Stimulated activated CD8-positive, alpha-beta memory T cell treated with anti-CD3 and anti-CD28 coated beads, Interleukin-7, amount 100 ng/mL, for 48 hours (primary cell): ENCODE results near the gene MIPEP.

Experiments
- DNase-seq, 2 donors: peaks; one replicate each; pipeline ENCODE4 v3.0.0-alpha.2; 2020; ENCODE audit warnings: low read depth in 1 of 2; ENCODE audit errors: extremely low read depth in 1 of 2

MIPEP gene

DNA sequence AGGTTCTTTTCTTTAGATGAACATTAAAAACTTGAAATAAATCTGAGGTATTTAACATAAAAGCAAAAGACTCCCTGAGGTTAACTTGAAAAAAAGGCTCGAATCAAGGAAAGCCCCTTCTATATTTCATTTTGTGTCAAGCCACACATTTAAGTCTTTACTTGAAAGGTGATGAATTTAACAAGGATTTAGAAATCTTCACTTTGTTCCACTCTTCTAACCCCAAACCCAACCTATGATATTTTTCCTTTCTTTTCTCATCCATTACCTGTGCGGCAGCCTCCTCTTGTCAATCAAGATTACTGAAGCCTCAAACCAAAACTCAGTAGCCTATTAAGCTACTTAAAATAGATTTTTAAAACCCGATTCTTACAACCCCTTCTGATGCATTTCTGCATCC, 33.8 kb downstream of the MIPEP start:
- DNase-seq, result no peak

DNA sequence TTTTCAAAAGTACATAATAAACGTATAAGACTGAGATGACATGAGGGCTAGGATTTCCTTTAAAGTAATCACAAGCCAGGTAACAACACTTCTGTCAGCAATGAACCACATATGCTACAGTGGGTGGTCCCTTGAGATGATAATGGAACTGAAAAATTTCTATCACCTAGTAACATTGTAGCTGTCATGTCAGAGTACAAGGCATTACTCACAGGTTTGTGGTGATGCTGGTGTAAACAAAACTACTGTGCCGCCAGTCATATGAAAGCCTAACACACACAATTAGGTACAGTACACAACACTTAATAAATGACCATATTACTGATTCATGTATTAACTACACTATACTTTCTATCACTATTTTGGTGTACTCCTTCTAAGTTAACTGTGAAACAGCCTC, 36.8 kb downstream of the MIPEP start:
- DNase-seq, result no peak

DNA sequence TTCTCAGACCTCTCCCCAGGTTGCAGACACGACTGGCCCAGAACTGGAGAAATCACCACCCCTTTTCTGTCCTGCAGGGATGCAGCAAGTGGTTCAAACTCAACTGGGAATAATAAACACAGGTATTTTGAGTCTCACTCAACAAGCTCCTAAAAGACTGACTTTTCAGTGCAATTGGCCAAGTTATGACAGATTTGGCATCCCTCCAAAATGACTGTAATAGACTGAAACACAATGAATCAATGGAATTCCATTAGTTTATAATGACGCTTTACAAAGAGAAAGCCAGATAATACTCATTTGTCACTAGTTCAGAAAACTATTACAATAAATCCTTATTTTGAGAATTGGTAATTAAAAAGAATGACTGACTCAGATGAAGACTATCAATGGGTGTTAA, 38.1 kb downstream of the MIPEP start:
- DNase-seq, result no peak

DNA sequence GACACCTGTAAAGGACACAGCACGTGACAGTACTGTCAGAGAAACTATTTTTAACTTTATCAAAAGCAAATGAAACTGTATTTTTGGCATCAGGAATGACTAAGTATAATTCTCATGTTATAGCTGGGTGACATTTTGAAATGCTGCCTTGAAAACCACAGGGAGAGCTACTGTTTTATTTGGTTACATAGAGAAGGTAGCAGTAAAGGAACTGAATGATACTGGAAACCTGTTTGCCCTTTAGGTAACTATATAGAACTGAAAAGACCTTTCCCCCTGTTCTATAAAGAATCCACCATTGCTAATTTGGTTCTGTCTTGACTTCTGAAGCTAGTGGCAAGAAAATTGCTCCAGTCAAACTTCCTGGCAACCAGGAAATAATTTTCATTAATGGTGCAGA, 39.1 kb downstream of the MIPEP start:
- no peak for DNase-seq

DNA sequence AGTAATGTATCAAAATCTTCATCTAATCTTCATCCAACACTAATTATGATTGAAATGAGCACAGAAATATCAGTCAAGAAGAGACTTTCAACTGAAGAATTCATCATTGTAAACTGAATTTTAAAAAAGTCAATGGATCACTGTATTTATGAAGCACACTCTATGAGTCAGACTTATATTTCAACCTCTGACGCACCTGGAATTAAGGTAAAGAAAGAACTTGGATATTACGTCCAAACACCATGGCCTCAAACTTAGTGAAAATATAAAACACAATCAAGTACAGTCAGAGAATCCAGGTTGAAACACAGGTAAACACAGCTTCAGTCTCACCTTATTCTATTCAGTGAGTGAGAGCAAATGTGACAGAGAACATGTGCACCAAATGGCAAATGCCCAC, 39.5 kb downstream of the MIPEP start:
- no peak for DNase-seq

DNA sequence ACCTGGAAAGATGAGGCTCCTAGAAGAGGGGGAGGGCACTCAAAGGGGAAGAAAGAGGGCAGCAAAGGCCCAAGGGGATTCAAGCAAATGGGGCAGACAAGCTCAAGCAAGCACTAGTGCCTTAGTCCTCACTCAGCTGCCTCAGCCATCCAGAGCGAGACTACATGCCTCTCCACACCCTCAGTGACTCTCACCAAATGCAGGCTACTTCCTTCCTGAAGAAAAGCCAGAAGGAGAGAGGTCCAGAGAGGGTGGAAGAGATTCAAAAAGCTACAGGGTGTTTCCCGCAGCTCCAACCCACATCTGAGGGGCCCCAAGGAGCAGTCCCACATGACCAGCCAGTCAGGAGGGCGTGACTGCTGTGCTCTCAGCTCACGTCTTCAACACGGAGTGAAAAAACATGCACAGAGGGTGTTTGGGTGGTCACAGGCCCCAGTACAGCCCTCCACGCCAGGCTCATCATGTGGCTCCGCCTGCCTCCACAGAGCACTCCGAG, 40.5 kb downstream of the MIPEP start:
- DNase-seq, result no peak

DNA sequence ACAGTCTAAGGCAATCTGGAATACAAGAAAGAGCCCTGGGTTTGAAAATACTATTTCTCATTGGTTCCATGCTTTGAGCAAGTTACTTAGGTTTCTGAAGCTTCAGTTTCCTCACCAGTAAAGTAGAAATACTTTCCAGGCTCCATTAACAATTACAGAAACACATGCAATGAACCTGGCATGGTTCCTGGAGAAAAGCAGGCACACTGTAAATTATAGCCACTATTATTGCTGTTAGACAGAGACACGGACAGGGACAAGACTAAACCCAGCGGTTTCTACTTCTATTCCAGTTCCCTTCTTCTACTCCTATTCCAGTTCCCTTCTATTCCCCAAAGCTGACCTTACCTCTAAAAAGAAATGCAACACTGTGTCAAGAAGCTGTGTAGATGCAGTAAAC, 41.2 kb downstream of the MIPEP start:
- no peak for DNase-seq

DNA sequence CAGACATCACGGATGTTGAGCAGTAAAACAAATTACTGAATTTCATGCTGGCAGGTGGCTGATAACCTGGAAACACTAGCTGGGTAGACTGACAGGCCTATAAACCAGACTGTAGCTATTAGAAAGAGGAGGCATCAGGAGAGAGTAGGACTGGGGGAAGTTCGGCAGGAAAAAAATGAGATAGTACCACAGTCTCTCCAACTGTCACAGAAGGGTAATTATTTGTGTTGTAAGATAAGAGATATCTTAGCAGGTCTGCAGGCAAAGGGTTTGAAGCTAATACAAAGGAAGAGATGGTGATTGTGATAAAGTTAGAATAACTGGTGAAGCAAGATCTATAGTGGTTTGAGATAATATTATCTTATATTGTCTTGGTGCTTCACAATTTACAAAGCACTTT, 41.7 kb downstream of the MIPEP start:
- DNase-seq, result no peak

DNA sequence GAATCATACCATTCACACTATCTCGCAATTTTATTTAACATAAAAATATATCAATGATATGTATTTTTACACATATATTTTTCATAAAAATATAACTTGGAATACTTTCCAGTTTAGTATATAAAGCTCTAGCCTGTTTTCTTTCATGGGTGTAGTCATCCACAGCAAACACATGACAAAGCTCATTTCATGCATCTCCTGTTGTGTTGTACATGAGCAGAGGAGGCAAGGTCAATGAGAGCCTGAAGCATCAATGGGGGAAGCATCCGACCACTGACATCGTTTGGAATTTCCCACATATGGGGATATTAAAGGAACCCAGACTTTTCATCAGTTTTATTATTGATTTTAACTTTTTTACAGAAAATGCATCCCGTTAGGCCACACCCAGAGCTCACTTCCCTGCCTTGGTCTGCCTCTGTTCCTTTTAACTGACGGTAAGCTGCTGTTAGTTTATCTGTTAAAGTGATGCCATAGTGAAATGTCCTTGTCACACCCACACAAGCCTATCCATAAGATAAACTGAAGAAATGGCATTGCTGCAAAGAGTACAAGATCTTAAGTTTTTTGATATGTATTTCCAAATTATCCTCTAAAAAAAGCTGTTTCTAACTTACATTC, 44.0 kb downstream of the MIPEP start:
- no peak for DNase-seq

DNA sequence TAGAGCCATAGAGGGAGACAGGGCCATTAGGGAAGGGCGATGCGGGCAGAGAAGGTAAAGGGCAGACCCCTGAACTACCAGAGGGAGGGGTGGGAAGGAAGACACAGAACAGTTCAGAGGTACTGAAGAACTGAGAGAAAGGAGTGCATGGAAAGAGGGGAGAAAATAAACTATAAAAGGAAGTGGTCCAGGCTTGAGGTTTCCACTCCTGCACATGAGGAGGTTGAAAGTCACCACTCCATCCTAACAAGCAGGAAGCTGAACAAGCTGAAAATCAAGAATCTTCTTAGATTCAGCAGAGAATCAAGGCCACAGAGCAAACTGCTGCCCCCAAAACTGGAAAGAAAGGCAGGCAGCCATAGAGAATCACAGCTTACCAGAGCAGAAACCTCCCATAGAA, 45.1 kb downstream of the MIPEP start:
- no peak for DNase-seq

DNA sequence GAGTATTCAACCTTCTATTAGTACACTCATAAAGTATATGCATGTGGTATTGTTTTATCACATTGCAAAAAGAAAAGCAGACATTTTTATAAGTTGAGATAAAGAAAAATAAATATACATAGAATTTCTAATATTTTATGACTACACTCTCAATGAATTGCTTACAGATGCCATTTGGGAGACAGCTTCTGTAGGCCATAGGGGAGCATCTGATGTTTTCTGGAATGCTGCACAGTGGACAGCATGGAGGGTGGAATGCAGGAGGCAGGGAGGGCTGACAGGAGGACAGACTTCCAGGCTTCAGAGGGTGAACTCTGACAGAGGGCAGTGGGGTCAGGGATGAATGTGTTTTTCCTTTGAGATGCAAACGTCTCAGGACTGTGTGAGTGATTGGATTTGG, 45.8 kb downstream of the MIPEP start:
- DNase-seq, result no peak

DNA sequence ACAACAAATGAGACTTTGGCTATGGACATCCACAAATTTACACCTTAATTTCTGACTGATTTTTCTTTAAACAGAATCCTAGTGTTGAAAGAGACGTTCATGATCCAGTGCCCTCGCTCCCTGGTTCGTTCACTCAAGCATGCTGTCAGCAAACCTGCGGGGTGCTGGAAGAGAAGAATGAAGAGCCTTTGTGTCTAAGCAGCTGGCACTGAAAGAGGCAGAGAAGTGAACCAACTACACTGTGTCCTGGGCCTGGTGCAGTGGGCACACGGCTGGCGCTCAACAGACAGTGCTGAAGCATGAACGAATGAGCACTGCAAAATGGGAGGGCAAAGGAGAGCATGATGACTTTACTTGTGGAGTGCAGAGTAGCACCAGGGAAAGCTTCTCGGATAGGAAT, 46.8 kb downstream of the MIPEP start:
- no peak for DNase-seq

DNA sequence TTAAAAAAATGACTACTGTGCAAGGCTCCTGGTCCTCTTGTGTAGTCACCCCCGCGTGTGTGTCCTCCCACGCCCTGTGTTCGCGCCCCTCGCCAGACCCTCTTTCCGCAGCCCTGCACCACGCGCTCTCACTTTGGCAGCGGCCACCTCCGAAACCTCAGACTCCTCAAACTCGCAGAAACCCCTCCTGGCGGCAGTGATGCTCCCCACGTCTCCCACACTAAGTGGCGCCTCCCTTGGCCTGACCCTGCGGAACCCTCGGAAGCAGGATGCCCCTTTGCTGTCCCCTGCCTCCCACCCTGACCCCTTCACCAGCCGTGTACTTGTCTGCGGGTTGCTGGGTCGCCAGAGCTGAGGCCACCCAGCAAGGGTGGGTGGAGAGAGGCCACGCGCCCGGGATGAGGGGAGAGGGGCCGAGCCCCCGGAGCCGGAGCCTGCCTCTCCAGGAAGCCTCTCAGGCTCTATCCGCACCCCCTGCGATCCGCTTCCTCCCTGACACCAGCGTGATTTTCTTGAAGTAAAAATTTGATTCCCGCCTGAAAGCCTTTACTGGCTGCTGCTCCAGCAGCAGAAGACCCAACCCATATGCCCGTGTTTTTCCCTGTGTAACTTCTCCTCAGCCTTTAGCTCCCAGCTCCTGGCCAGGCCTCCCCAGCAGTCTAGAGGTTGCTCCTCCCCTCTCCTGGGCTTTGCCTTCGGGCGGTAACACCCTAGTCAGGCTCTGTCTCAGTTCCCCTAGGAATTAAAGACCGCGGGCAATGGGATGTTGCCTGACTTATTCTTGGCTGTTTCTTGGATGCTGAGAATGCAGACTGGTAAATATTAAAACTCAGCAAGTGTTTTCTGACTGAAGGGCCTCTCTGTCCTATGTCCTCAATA, 55.2 kb downstream of the MIPEP start:
- no peak for DNase-seq

DNA sequence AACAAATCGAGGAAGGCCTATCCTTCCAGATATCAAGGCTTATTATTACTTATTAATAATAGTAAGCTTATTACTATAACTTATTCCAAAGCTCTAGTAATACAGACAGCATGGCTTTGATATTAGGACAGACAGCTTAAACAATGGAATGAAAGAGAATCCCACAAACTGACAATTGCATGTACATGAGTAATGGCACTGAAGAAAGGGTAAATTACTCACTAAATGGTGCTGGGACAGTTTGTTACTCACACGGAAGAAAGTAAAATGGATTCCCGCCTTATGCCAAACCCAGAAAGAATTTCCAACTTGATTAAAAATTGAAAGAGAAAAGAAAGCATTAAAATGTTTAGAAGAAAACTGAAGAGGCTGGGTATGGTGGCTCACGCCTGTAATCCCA, 60.3 kb downstream of the MIPEP start:
- DNase-seq, result no peak

DNA sequence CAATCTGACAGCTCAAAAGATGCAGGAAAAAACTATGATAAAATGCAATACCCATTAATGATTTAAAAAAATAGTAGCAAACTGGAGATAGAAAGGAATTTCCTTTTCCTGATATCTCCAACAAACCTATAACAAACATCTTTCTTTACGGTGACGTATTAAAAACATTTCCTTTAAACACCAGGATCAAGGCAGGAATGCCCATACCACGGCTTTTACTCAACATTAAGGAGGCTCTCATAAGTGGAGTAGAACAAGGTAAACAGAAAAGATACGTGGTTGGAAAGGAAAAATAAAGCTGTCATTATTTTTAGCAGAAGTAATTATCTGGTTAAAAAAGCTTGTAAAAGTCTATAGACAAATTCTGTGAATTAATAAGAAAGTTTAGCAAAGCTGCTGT, 61.1 kb downstream of the MIPEP start:
- DNase-seq, result no peak

DNA sequence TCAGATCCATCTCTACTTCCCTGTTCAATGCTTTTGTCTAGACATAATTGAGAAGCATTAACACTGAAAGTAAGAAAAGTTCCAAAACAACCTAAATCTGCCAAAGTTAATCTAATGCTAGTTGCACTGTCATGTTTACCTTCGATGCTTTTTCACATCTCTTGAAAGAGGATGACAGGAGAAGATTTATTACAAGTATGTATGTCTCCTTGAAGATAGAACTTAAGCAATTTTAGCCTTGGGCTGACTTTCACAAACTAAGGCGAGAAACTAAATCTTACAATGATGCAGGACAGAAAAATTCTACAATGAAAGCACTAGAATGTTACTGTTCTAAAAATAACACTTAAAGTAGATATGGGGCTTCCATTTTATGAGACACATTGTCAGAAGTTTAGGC, 64.0 kb downstream of the MIPEP start:
- DNase-seq, result no peak

DNA sequence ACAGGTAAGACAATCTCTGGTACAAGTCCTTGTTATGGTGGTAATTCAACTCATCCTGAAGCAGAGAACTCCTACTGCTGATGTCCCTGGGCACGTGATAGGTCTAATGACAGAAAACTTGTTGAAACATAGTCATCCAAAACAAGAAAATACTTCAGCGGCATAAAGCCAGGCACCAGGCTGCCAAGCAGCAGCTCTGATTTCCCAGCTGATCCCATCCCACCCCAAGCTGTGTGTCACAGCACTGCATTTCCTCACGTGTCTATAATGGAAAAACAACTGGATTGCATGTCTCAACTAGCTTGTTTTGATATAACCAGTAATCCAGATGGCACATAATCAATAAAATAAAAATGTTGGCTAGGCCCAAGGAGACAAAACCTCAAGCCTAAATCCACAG, 64.8 kb downstream of the MIPEP start:
- DNase-seq, result no peak

DNA sequence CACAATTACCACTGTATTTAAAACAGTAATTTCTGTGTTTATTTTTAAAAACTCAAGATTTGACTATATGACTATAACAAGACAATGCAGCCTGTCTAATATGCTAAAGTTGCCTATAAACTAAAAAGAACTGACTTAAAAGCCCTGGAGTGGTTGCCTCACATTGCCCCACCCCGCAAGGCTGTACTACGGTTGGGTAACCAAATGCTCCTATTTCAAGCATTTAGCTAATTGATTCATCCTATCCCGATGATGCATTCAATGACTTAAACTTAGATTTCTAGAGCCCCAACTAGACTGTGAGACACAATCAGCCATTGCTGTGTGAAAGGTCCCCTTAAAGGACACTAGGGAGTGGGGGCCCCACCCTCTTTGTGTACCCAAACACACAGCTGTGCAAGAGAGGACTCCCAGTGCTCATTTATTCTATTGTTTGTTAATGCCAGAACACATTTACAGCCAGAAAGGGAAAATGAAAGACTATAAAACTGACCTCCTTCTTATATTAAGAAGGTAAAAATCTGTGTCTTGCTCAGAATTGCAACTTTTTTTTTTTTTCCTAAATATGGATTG, 66.9 kb downstream of the MIPEP start:
- no peak for DNase-seq

DNA sequence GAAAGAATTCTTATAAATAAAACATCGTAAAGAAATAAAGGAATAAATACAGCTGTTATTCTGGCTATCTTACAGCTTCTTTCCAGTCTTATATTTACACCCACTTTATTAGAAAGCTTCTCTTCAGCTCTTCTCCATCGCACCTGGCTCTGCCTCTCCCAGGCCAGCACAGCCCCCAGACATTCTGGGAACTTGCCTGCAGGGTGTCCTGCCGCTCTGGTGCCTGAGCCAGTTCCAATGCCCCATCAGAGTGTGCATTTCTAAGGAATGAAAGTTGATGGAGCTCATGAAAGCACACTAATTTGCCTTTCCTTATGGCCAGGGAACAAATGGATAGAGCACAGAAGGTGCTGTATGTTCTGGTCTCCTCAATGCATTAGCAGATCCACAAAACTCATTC, 68.7 kb downstream of the MIPEP start:
- DNase-seq, result no peak

DNA sequence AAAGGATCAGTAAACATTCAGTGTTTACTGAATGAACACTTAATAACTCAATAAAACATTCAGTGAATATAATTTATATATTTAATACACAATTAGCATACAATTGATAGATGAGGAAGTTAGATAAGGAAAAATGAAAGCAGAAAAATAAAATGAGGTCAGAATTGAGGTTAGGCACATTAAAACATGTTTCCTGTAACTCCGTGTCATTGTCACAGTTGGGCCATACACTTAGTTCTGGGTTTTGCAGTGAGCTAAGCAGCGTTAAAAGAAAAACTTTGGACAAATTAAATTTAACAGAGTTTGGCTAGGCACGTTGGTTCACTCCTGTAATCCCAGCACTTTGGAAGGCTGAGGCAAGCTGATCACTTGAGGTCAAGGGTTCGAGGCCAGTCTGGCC, 71.4 kb downstream of the MIPEP start:
- DNase-seq, result no peak

DNA sequence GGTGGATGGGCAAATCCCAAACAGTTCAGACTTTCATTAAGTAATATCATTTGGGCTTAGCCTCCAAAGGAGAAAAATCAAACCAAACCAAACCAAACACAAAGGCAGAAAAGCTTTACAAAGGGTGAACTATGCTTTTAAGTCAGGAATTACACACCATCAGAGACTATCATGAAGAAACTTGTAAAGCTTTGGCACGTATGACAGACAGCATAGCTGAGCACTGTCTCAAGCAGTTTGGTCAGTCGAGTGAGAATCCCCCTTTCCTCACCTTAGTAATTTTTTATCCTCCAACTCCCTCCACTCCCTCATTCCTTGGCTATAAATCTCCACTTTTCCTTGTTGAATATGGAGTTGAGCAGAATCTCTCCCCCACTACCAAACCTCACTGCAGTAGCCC, 72.1 kb downstream of the MIPEP start:
- no peak for DNase-seq

DNA sequence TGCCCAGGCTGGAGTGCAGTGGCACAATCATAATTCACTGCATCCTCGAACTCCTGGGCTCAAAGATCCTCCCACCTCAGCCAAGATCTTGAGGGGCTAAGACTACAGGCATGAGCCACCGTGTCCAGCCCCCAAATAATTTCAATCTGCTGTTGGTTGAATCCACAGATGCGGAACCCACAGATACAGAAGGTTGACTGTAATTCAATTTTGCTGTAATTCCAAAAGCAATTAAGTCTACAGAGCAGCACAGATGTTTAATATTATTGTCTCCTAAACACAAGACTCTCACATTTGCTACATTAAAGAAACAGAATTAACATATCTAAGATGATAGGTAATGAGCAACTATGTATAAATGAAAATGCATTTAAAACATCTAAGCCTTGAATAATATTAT, 75.6 kb downstream of the MIPEP start:
- no peak for DNase-seq
